ENCODE data around the gene RPL10A.

Gene RPL10A

GRCh38 chr6:35491558-35492257, 23.5 kb downstream of the RPL10A start:
- no peaks in the 10 kb centered on the region for H3K9me2 ChIP-seq (replicated peaks; ENCODE audit: low read depth, low read length)
- no peaks in the 10 kb centered on the region for H3K36me3 ChIP-seq (ENCODE audit: insufficient read depth, low read length)
- H3K9ac ChIP-seq (ENCODE audit: low read depth, low read length, poor library complexity, severe bottlenecking): no peak overlapping the region
- no peak overlapping the region for H2AFZ ChIP-seq (ENCODE audit: low read length)
- no peaks in the 10 kb centered on the region for H4K20me1 ChIP-seq (ENCODE audit: insufficient read depth, low read length, poor library complexity, severe bottlenecking)
- H3K79me2 ChIP-seq (ENCODE audit: insufficient read depth, low read length): no peaks in the 10 kb centered on the region
- H3K27me3 ChIP-seq (ENCODE audit: insufficient read depth, low read length, poor library complexity, severe bottlenecking): no peaks in the 10 kb centered on the region
- H3K4me1 ChIP-seq (ENCODE audit: insufficient read depth, low read length, poor library complexity, severe bottlenecking): peaks cover 22% of the 10 kb centered on the region
- TF ChIP-seq EZH2phosphoT487 (IDR thresholded peaks at IDR 0.05; ENCODE audit: borderline replicate concordance): no peak
- no peak overlapping the region for H3K4me3 ChIP-seq (ENCODE audit: low read length, poor library complexity, severe bottlenecking)
- H3K9me3 ChIP-seq (ENCODE audit: insufficient read depth, low read depth, low read length): no peaks in the 10 kb centered on the region
- no peak overlapping the region for H3K4me2 ChIP-seq (ENCODE audit: low read depth, low read length, poor library complexity, severe bottlenecking)
- H3F3A ChIP-seq (ENCODE audit: low read depth): no peaks in the 10 kb centered on the region

DNA sequence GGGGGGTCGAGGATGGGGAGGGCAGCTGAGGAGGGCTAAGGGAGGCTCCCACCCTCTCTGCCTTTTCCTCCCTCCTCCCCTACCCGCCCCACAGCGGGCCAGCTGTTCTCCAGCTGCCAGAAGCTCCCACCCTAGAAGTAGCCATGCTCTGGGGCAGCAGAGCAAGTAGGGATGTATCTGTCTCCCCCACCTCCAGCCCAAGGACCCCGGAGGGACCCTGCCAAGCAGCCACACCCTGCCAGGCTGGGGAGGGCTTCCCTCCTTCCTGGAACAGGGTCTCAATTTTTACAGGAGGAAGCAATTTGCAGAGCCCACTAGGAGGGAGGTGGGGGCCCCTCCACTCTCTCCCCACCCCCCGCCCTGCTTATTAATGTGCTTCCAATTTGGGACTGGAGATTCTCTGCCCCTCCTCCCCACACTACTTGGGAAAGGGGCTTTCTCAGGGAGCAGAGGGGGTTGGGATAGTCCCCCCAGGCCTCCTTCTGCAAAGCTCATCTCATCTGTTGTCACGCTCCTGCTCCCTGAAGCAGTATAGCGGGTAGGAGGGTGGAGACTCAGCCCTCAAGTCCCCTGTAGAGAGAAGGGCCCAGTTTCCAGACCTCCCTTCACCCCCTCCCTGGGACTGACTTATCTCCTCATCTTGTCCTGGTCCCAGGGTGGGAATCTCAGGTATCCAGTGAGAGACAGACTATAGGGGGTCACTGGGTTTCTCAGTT, 24.2 kb downstream of the RPL10A start:
- Histone ChIP-seq H3K9me3 (ENCODE audit: insufficient read depth, low read depth, low read length) (no peaks in the 10 kb centered on the region), H2AFZ (ENCODE audit: low read length) (no peak overlapping the region), H3K27me3 (ENCODE audit: insufficient read depth, low read length, poor library complexity, severe bottlenecking) (peaks cover 1% of the 10 kb centered on the region), H3K4me2 (ENCODE audit: low read depth, low read length, poor library complexity, severe bottlenecking) (no peak overlapping the region), H3K4me3 (ENCODE audit: low read length, poor library complexity, severe bottlenecking) (no peak overlapping the region), H3K9me2 (replicated peaks; ENCODE audit: low read depth, low read length) (no peaks in the 10 kb centered on the region), H3K9ac (ENCODE audit: low read depth, low read length, poor library complexity, severe bottlenecking) (no peak overlapping the region), H3F3A (ENCODE audit: low read depth) (no peaks in the 10 kb centered on the region), H3K4me1 (ENCODE audit: insufficient read depth, low read length, poor library complexity, severe bottlenecking) (peaks cover 22% of the 10 kb centered on the region), H4K20me1 (ENCODE audit: insufficient read depth, low read length, poor library complexity, severe bottlenecking) (no peaks in the 10 kb centered on the region), H3K36me3 (ENCODE audit: insufficient read depth, low read length) (no peaks in the 10 kb centered on the region), H3K79me2 (ENCODE audit: insufficient read depth, low read length) (no peaks in the 10 kb centered on the region)
- TF ChIP-seq, protein P1, sequence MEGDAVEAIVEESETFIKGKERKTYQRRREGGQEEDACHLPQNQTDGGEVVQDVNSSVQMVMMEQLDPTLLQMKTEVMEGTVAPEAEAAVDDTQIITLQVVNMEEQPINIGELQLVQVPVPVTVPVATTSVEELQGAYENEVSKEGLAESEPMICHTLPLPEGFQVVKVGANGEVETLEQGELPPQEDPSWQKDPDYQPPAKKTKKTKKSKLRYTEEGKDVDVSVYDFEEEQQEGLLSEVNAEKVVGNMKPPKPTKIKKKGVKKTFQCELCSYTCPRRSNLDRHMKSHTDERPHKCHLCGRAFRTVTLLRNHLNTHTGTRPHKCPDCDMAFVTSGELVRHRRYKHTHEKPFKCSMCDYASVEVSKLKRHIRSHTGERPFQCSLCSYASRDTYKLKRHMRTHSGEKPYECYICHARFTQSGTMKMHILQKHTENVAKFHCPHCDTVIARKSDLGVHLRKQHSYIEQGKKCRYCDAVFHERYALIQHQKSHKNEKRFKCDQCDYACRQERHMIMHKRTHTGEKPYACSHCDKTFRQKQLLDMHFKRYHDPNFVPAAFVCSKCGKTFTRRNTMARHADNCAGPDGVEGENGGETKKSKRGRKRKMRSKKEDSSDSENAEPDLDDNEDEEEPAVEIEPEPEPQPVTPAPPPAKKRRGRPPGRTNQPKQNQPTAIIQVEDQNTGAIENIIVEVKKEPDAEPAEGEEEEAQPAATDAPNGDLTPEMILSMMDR (conservative IDR thresholded peaks at IDR 0.05; ENCODE audit: low read length): no peak
- TF ChIP-seq EZH2phosphoT487 (IDR thresholded peaks at IDR 0.05; ENCODE audit: borderline replicate concordance): no peak

DNA sequence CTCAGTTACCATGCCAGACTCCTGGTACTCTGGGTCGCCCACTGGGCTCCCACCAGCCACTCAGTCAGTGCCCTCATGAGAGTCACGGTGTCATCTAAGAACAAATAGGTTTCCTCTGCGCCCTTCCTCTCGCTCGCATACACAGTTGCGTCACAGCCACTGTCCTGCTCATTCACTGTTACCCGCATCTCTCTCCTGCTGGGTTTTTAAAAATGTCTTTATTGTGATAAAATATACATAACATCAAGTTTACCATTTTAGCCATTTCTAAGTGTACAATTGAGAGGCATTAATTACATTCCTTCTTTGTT, 24.7 kb downstream of the RPL10A start:
- H3K9me2 ChIP-seq (replicated peaks; ENCODE audit: low read depth, low read length): no peaks in the 10 kb centered on the region
- H3F3A ChIP-seq (ENCODE audit: low read depth): no peaks in the 10 kb centered on the region
- H3K9ac ChIP-seq (ENCODE audit: low read depth, low read length, poor library complexity, severe bottlenecking): no peak overlapping the region
- no peaks in the 10 kb centered on the region for H3K36me3 ChIP-seq (ENCODE audit: insufficient read depth, low read length)
- H3K9me3 ChIP-seq (ENCODE audit: insufficient read depth, low read depth, low read length): no peaks in the 10 kb centered on the region
- peaks cover 28% of the 10 kb centered on the region for H3K4me1 ChIP-seq (ENCODE audit: insufficient read depth, low read length, poor library complexity, severe bottlenecking)
- TF ChIP-seq, protein P1 (conservative IDR thresholded peaks at IDR 0.05; ENCODE audit: low read length): no peak
- no peak for TF ChIP-seq EZH2phosphoT487 (IDR thresholded peaks at IDR 0.05; ENCODE audit: borderline replicate concordance)
- H3K4me3 ChIP-seq (ENCODE audit: low read length, poor library complexity, severe bottlenecking): no peak overlapping the region
- H3K4me2 ChIP-seq (ENCODE audit: low read depth, low read length, poor library complexity, severe bottlenecking): no peak overlapping the region
- no peak overlapping the region for H2AFZ ChIP-seq (ENCODE audit: low read length)
- peaks cover 6% of the 10 kb centered on the region for H3K27me3 ChIP-seq (ENCODE audit: insufficient read depth, low read length, poor library complexity, severe bottlenecking)
- H3K79me2 ChIP-seq (ENCODE audit: insufficient read depth, low read length): no peaks in the 10 kb centered on the region
- no peaks in the 10 kb centered on the region for H4K20me1 ChIP-seq (ENCODE audit: insufficient read depth, low read length, poor library complexity, severe bottlenecking)
